Upper lobe of left lung (tissue), 4 donors: ENCODE results near the gene DNASE1L2.

Source experiments
- EP300 ChIP-seq, 4 donors: sonication (generic); formaldehyde crosslinking; IDR thresholded peaks; one replicate each; pipeline ENCODE4 v1.5.1; 2017; ENCODE audit warnings: antibody characterized with exemption in 4 of 4, control low read depth in 2 of 4
- POLR2A ChIP-seq, 4 donors: fragments of 450-650 bp; IDR thresholded peaks; one replicate each; pipeline ENCODE4 v1.5.1; 2016 to 2017; ENCODE audit warnings: antibody characterized with exemption in 4 of 4, mild to moderate bottlenecking in 2 of 4
- POLR2AphosphoS5 ChIP-seq, 2 donors: sonication (generic); formaldehyde crosslinking; IDR thresholded peaks; one replicate each; pipeline ENCODE4 v1.5.1; 2017; ENCODE audit warnings: antibody characterized with exemption in 2 of 2
- TF ChIP-seq, protein P1 (sequence below), 6 experiments: fragments of 450-650 bp in 4 of 6; fragments of 200-600 bp in 2 of 6; sonication (generic) in 2 of 6; IDR thresholded peaks; one replicate each; pipeline ENCODE4 v1.5.1; 2016 to 2019; ENCODE audit warnings: antibody characterized with exemption in 6 of 6

DNA sequence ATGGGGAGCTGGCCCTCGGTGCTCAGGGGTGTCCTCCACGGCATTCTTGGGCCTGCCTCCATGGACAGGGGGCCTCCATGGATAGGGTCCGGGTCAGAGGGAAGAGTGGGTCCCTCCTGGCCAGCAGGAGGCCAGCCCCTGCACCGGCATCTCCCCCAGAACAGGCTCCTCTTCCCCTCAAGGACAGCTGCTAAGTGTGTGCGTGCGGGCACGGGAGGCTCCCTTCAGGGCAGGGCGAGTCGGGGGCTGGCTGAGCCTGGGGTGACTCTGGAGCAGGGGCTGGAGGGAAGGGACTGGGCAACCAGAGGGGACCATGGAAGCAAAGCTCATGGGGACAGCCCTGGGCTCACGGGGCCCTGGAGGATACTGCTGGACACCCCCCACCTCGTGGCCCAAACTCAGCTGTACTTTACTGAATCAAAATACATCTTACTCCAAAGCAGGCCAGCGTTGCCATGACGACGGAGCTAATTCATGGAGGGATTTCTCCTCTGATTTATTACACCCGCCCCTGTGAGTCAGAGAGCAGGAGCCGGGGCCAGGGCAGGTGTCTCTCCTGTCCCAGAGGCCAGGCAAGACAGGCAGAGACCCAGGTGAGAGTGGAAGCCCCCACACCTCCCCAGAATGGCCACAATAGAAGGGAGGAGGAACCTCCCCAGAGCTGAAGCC lies 41.9 kb upstream of the DNASE1L2 start:
- TF ChIP-seq POLR2A (IDR thresholded peaks at IDR 0.05) (no peak), POLR2AphosphoS5 (IDR thresholded peaks at IDR 0.05) (no peak), EP300 (IDR thresholded peaks at IDR 0.05) (no peak)
- TF ChIP-seq, protein P1, sequence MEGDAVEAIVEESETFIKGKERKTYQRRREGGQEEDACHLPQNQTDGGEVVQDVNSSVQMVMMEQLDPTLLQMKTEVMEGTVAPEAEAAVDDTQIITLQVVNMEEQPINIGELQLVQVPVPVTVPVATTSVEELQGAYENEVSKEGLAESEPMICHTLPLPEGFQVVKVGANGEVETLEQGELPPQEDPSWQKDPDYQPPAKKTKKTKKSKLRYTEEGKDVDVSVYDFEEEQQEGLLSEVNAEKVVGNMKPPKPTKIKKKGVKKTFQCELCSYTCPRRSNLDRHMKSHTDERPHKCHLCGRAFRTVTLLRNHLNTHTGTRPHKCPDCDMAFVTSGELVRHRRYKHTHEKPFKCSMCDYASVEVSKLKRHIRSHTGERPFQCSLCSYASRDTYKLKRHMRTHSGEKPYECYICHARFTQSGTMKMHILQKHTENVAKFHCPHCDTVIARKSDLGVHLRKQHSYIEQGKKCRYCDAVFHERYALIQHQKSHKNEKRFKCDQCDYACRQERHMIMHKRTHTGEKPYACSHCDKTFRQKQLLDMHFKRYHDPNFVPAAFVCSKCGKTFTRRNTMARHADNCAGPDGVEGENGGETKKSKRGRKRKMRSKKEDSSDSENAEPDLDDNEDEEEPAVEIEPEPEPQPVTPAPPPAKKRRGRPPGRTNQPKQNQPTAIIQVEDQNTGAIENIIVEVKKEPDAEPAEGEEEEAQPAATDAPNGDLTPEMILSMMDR (IDR thresholded peaks at IDR 0.05): no peak
